ENCODE results near the gene KCNK5. TPM values are rescaled to one million over a fixed set of nuclear protein-coding genes. Genes with fewer than 3 reads are reported as not detected.
A peak's percentile ranks its signal among the peaks of the same experiment; 100 is the strongest.

The KCNK5 gene
- polyA plus RNA-seq, 3 donors = 8.9 to 12.7 (median 10.7) TPM

GRCh38 chr6:39251406-39251805 is 22.1 kb upstream of the KCNK5 start:
- DNase-seq (ENCODE audit: extremely low read depth in 1 of 11, low read depth in 9 of 11, low spot score in 4 of 11) = peak in 4 of 11 donors; percentile 24 to 70 (median 50)

DNA sequence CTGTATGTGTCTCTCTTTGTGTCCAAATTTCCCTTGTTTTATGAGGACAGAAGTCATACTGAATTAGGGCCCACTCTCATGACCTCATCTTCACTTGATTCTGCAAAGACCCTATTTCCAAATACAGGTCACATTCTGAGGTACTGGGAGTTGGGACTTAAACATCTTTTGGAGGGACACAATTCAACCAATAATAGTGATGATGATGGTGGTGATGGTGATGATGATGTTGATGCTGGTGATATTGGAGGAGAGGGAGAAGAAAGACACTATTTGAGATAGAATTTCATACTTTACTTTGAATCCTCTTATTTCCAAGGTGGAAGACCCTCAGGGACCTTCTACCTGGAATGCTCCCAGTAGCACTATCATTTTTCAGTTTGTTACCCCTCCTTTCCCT is 21.2 kb upstream of the KCNK5 start:
- no peak for DNase-seq (ENCODE audit: extremely low read depth in 1 of 11, low read depth in 9 of 11, low spot score in 4 of 11)

GRCh38 chr6:39249278-39249677 is 20.0 kb upstream of the KCNK5 start:
- DNase-seq (ENCODE audit: extremely low read depth in 1 of 11, low read depth in 9 of 11, low spot score in 4 of 11) = no peak

- DNase-seq (ENCODE audit: extremely low read depth in 1 of 11, low read depth in 9 of 11, low spot score in 4 of 11) = no peak
Observed at GRCh38 chr6:39247667-39248194, 18.5 kb upstream of the KCNK5 start.

DNA sequence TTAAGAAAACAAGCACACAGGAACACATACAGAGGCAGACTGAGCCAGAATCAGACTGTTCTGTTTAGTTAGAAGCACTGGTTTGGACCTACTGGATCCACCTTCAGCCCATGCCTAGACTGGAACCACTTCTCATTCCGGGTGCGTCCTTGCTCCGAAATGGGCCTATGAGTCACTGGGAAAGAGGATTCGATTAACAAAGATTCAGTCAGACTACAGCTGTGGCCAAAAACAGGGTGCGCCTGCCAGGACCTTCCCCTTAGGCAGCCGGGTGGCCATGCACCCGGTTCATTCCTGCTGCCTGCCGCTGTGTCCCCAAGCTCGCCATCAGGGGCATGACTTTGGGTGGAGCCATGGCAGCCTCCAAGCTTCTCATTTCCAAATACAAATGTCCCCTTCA is 14.5 kb upstream of the KCNK5 start:
- DNase-seq (ENCODE audit: extremely low read depth in 1 of 11, low read depth in 9 of 11, low spot score in 4 of 11) = no peak

GRCh38 chr6:39240155-39240757 is 11.0 kb upstream of the KCNK5 start:
- DNase-seq (ENCODE audit: extremely low read depth in 1 of 11, low read depth in 9 of 11, low spot score in 4 of 11) = no peak

DNA sequence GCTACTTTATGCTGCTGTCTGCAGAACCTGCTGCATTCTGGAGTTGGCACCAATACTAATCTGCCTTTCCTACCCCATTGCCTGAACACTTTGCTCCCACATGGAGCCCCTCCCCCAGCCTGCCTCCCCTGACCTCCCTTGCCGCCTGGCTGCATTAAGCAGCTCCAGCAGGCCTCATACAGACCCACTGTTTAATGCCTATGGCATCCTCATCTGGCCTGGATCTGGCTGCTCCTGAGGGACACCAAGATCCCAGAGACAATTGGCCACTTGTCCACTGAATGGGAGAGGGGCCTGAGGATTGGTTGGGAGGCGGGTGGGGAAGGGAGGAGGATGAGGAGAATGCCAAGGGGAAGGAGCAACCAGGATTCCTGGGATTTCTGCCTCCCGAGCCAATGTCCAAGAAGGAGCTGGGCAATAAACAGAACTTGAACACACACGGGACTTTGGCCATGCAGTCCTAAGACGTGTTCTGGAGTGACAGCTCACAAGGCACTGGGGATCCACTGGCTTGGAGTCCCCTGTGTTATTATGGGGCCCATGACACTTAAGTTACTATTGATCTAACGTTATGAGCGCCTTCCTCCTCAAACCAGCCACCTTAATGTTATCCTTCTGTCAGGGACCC is 10.4 kb upstream of the KCNK5 start:
- DNase-seq (ENCODE audit: extremely low read depth in 1 of 11, low read depth in 9 of 11, low spot score in 4 of 11) = no peak

- no peak for DNase-seq (ENCODE audit: extremely low read depth in 1 of 11, low read depth in 9 of 11, low spot score in 4 of 11)
Observed at GRCh38 chr6:39236742-39237141, 7.5 kb upstream of the KCNK5 start.

DNA sequence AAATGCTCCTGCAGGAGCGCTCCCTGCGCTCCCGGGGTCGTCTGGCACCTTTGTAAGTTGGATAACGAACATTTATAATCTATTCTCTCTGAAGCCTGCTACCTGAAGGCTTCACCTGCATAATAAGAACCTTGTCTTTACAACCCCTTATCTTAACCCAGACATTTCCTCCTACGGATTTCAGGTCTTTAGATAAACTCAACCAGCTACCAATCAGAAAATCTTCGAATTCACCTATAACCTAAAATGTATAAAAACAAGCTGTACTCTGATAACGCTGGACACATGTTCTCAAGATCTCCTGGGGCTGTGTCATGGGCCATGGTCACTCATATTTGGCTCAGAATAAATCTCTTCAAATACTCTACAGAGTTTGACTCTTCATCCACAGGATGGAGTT is 4.1 kb upstream of the KCNK5 start:
- no peak for DNase-seq (ENCODE audit: extremely low read depth in 1 of 11, low read depth in 9 of 11, low spot score in 4 of 11)

GRCh38 chr6:39231521-39232243 is 2.4 kb upstream of the KCNK5 start:
- DNase-seq (ENCODE audit: extremely low read depth in 1 of 11, low read depth in 9 of 11, low spot score in 4 of 11) = no peak

DNA sequence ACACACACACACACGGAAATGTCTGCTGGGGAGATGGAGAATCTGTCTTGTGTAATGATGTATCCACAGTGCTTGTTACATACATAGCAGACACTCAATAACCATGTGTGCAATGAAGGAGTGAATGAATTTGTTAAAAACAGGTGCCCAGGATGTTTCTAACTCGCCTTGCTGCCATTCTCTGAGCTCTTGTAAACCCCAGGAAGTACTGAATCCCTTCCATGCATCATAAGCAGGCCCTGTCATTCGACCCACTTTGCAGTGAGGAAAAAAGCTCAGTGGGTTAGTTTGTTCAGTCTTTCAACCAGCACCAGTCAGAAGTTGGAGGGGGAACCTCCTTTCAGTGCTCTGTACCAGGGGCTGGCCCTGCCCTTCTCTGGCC is 1.4 kb upstream of the KCNK5 start:
- no peak for DNase-seq (ENCODE audit: extremely low read depth in 1 of 11, low read depth in 9 of 11, low spot score in 4 of 11)

- DNase-seq (ENCODE audit: extremely low read depth in 1 of 11, low read depth in 9 of 11, low spot score in 4 of 11) = no peak
Observed at GRCh38 chr6:39228111-39228971, 934 bp downstream of the KCNK5 start.

DNA sequence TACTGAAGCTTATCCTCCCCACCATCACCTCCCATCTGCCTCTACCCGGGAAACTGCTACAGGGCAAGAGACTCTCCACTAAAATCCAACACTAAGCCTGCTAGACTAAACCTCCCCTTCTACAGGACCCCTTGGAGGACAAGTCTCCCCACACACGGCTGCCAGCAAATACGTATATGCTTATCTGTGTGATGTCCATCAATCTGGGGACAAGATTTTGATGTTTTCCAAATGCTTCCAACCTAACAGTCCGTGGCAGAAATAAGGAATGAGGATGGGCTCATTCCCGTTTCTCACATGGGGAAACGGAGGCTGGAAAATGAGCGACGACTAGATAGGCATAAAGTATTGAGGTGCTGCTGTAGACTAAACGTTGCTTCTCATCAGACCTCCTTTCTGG is 1.8 kb downstream of the KCNK5 start:
- no peak for DNase-seq (ENCODE audit: extremely low read depth in 1 of 11, low read depth in 9 of 11, low spot score in 4 of 11)

- DNase-seq (ENCODE audit: extremely low read depth in 1 of 11, low read depth in 9 of 11, low spot score in 4 of 11) = no peak
Observed at GRCh38 chr6:39226639-39227329, 2.5 kb downstream of the KCNK5 start.

DNA sequence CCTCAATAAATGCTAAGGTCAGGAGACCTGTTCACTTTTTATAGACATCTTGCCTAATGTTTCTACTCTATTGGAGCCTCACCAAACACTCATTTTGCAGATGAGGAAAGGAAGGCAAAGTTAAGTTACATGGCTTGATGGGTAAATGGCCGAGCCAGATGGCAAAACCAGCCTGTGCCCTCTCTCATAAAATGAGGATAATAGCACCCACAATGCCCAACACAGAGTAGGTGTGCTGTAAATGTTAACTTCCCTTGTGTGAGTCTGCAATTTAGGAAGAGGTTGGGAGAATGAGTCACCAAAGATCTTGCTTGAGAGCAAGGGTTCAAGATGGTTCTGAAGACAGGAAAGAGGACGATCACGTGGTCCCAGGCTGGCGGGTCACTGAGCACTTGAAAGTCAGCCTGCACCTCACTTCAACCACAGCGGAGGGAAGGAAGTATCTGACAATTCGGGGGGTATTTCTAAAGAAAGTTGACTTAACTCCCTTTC is 3.3 kb downstream of the KCNK5 start:
- no peak for DNase-seq (ENCODE audit: extremely low read depth in 1 of 11, low read depth in 9 of 11, low spot score in 4 of 11)

DNA sequence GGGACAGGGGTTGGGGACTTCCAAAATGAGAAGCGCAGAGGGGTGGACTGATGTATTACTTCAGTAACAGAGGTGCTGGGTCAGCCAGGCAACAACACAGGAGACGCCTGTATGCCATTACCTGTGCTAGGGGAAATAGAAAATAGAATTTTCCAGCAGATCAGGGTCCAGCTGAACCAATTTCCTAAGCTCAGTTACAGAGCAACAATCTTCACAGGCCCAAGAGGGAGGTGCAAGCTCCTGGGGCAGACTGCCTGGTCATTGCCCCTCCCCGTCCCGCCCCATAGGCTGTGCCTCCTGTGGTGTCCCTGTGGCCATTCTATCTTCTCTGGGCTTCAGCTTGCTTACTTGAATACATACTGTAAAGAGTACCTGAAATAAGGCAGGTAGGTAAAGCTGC is 3.7 kb downstream of the KCNK5 start:
- no peak for DNase-seq (ENCODE audit: extremely low read depth in 1 of 11, low read depth in 9 of 11, low spot score in 4 of 11)

DNA sequence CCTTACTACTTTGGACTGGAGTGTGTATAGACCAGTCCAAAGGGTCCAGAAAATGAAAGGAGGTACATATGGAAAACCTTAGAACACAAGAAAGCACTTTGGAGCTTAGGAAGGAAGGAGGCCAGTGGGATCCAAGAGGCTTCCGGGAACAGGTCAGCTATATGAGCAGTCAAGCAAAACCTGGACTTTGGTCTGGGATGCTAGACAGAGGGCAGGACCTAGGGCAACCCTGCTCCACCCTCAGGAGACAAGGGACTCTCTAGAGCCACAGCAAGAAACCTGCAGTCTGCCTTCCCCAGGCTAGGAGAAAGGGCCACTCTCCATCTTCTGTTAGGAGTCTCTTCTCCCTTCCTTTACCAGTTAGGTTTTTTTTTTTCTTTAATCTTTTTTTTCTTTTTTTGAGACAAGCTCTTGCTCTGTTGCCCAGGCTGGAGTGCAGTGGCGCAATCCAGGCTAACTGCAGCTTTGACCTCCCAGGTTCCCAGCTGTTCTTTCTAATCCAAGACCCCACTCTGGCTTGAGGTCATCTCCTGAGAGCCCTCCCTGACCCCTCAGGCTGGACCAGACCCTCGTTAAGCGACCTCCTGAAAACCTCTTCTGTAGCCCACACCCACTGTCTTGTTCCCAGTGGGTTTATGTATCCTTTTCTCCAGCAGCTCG is 4.6 kb downstream of the KCNK5 start:
- DNase-seq (ENCODE audit: extremely low read depth in 1 of 11, low read depth in 9 of 11, low spot score in 4 of 11) = no peak

DNA sequence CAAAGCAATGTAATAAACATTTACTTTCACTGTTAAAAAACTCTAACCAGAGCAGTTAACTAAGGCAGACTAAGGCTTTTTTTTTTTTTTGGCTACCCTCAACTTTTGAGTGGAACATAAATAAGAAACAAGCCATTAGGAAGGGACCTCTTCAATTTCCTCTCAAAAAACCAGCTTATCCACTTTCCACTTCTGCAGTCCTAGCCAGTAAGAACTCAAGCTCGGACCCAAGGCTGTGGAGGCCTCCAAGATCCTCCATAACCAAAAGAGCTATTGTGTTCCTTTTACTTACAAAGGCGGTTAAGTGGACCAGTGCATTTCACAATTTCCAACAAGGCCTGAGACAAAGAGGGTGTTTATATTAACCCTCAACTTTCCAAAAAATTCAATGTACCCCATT is 5.3 kb downstream of the KCNK5 start:
- DNase-seq (ENCODE audit: extremely low read depth in 1 of 11, low read depth in 9 of 11, low spot score in 4 of 11) = no peak
